ENCODE data around the gene CHST1.

DNA sequence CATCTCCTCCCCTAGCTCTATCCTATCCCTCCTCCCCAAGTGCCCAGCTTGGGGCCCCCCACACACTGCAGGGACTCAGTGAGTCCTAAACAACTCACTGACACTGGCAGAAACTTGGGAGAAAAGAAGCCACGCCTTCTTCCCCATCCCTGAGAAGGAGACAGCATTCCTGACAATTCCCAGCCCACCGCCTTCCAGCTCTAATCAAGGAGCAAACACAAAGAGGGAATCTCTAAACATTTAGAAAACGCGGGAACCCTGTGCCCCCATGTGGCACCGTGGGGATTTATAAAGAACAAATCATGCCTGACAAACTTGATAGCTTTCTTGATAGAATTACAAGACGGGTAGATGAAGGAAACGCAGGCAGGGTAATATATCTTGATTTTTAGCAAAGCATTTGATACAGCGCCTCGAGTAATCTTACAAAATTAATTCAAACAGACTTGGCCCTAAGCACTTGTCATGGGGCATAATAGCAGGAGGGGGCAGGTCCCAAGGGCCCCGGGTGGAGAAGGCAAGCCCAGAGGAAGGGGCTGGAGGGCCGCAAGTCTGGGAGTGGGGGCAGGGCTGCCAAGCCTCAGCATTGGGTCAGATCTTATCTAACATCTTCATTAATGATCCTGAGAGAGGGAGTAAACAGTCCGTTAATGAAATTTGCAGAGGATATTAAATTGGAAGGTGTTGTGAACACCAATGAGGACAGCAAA is 4.5 kb downstream of the CHST1 start:
- TF ChIP-seq POLR2A (IDR thresholded peaks at IDR 0.05; ENCODE audit: low read length) (no peak), GATA1 (IDR thresholded peaks at IDR 0.05; ENCODE audit: low read depth, low read length) (no peak)

All from erythroblast (primary cell).